HCT116 (cell line): ENCODE data around the gene PTPN23. TPM values are rescaled to one million over a fixed set of nuclear protein-coding genes. Genes with fewer than 3 reads are reported as not detected.

Experiments used
- ATAC-seq: fragments of 200-7000 bp; cut with Tn5 transposase; 2 replicates; pipeline ENCODE4 v1.9.1; 2020; ENCODE audit warnings: mild to moderate bottlenecking, moderate library complexity
- BruUV-seq: library from RNA; stranded (reverse); fragments of 400-500 nt; replicated peaks from 2 replicates; lab custom pipeline; 2021; lab: Mats Ljungman, UMichigan
- CTCF ChIA-PET: fragments of 300-600 bp; sonication (Branson Sonifier 250); formaldehyde crosslinking; loops from one replicate; lab custom pipeline; 2021; ENCODE audit warnings: antibody characterized with exemption; lab: Charles Lee
- POLR2A ChIA-PET: fragments of 300-600, 350-600 bp; sonication (Branson Sonifier 250); formaldehyde crosslinking; loops from one replicate; lab custom pipeline; 2021; ENCODE audit warnings: antibody characterized with exemption; lab: Charles Lee
- RAD21 ChIA-PET, 2 experiments: fragments of 300-600 bp; sonication (Branson Sonifier 250); formaldehyde crosslinking; loops; one replicate each; lab custom pipeline; 2023; ENCODE audit warnings: low total read pairs in 2 of 2; ENCODE audit not compliant: uncharacterized antibody in 2 of 2, unreplicated experiment in 2 of 2, low non-redundant PET in 1 of 2; lab: Charles Lee
- DNase-seq: peaks from one replicate; pipeline ENCODE4 v3.0.0-alpha.2; 2010; ENCODE audit warnings: low read depth, low spot score
- H2AFZ ChIP-seq: fragments of 200-600 bp; shearing (Covaris generic), sonication (generic); 2 replicates; pipeline ENCODE4 v1.6.1; 2017; ENCODE audit warnings: low read depth, mixed run types, mixed read lengths, antibody characterized with exemption, low read length; ENCODE audit not compliant: poor library complexity, severe bottlenecking
- H3K27ac ChIP-seq: 2 replicates; pipeline ENCODE4 v1.5.1; 2012; ENCODE audit warnings: low read depth, low read length
- H3K27me3 ChIP-seq: fragments of 200-600 bp; sonication (generic); 2 replicates; pipeline ENCODE4 v1.6.1; 2016; ENCODE audit warnings: mixed run types, low read length, mixed read lengths; ENCODE audit not compliant: insufficient read depth
- H3K36me3 ChIP-seq, 2 experiments: fragments of 200-500 bp in 1 of 2; fragments of 200-600 bp in 1 of 2; sonication (Bioruptor generic) in 1 of 2; sonication (generic) in 1 of 2; 2 replicates each; pipeline versions ENCODE4 v1.5.1 to v1.6.1; 2014 to 2016; ENCODE audit warnings: low read length in 2 of 2, inconsistent platforms in 1 of 2, mixed read lengths in 1 of 2, mixed run types in 1 of 2; ENCODE audit not compliant: insufficient read depth in 2 of 2, control insufficient read depth in 1 of 2
- H3K4me1 ChIP-seq, 2 experiments: fragments of 200-600 bp in 1 of 2; sonication (generic) in 1 of 2; 2 replicates each; pipeline versions ENCODE4 v1.5.1 to v1.6.1; 2012 to 2017; ENCODE audit warnings: low read length in 2 of 2, inconsistent platforms in 1 of 2, mild to moderate bottlenecking in 1 of 2, mixed read lengths in 1 of 2, mixed run types in 1 of 2, moderate library complexity in 1 of 2; ENCODE audit not compliant: insufficient read depth in 2 of 2, control insufficient read depth in 1 of 2
- H3K4me2 ChIP-seq: fragments of 200-600 bp; sonication (generic); 2 replicates; pipeline ENCODE4 v1.6.1; 2017; ENCODE audit warnings: mixed run types, low read length, mixed read lengths
- H3K4me3 ChIP-seq, 2 experiments: fragments of 200-600 bp in 1 of 2; sonication (generic) in 1 of 2; replicated peaks in 1 of 2; 2 replicates each; pipeline ENCODE4 v1.5.1; 2011 to 2016; ENCODE audit warnings: low read length in 2 of 2, control low read depth in 1 of 2, low read depth in 1 of 2, mild to moderate bottlenecking in 1 of 2, mixed read lengths in 1 of 2, mixed run types in 1 of 2
- H3K79me2 ChIP-seq: fragments of 200-600 bp; sonication (generic); 2 replicates; pipeline ENCODE4 v1.6.1; 2017; ENCODE audit warnings: mild to moderate bottlenecking, mixed run types, low read length, moderate library complexity, mixed read lengths; ENCODE audit not compliant: insufficient read depth
- H3K9ac ChIP-seq: fragments of 200-600 bp; sonication (generic); 2 replicates; pipeline ENCODE4 v1.6.1; 2016; ENCODE audit warnings: low read length, mixed read lengths
- H3K9me2 ChIP-seq: fragments of 200-600 bp; sonication (generic), shearing (Covaris generic); 2 replicates; pipeline ENCODE4 v1.6.1; 2017; ENCODE audit warnings: mixed run types, mild to moderate bottlenecking, moderate library complexity; ENCODE audit not compliant: insufficient read depth
- H3K9me3 ChIP-seq, 2 experiments: fragments of 200-500 bp in 1 of 2; fragments of 200-600 bp in 1 of 2; sonication (Bioruptor generic) in 1 of 2; sonication (generic) in 1 of 2; 2 replicates each; pipeline ENCODE4 v1.6.1; 2014 to 2017; ENCODE audit warnings: low read length in 2 of 2, mixed read lengths in 2 of 2, inconsistent platforms in 1 of 2, low read depth in 1 of 2, mild to moderate bottlenecking in 1 of 2, mixed run types in 1 of 2, moderate library complexity in 1 of 2; ENCODE audit not compliant: control insufficient read depth in 1 of 2, insufficient read depth in 1 of 2
- H4K20me1 ChIP-seq: fragments of 200-600 bp; sonication (generic), shearing (Covaris generic); 2 replicates; pipeline ENCODE4 v1.6.1; 2017; ENCODE audit warnings: mixed run types, mild to moderate bottlenecking, moderate library complexity; ENCODE audit not compliant: insufficient read depth
- EZH2phosphoT487 ChIP-seq: fragments of 200-600 bp; IDR thresholded peaks from 2 replicates; pipeline ENCODE4 v1.6.1; 2018; ENCODE audit warnings: antibody characterized with exemption, borderline replicate concordance
- FOSL1 ChIP-seq: IDR thresholded peaks from 2 replicates; pipeline ENCODE4 v1.6.1; 2012; ENCODE audit warnings: low read depth
- SIN3A ChIP-seq: IDR thresholded peaks from 2 replicates; pipeline ENCODE4 v1.6.1; 2012; ENCODE audit warnings: low read depth
- SRF ChIP-seq: IDR thresholded peaks from 2 replicates; pipeline ENCODE4 v1.6.1; 2012; ENCODE audit warnings: low read depth
- TCF7L2 ChIP-seq: IDR thresholded peaks from 2 replicates; pipeline ENCODE4 v1.7.0; 2011; ENCODE audit warnings: borderline replicate concordance, inconsistent platforms; ENCODE audit not compliant: insufficient read depth, insufficient read length; ENCODE audit errors: extremely low read depth
- intact Hi-C: fragments of 100-400 bp; cut with micrococcal nuclease; formaldehyde crosslinking; loops from 2 replicates; pipeline ENCODE4 v1.10.0; 2022
- total RNA-seq: library from RNA; stranded (reverse); gene quantifications from one replicate; pipeline ENCODE4 v1.2.1, GENCODE V29; 2021; ENCODE audit not compliant: unreplicated experiment

Gene PTPN23
- total RNA-seq, 1 experiment from 2014 or later: 56.5 TPM

GRCh38 chr3:47431225-47431624, 50.4 kb downstream of the PTPN23 start:
- Histone ChIP-seq H3K27ac (no peak overlapping the region), H4K20me1 (peaks cover 5% of the 10 kb centered on the region; the same call in 1 of the 2 replicates), H3K4me2 (no peak overlapping the region), H3K9me2 (no peaks in the 10 kb centered on the region), H3K79me2 (peaks cover 4% of the 10 kb centered on the region; the same call in 1 of the 2 replicates), H3K4me1 (peaks cover 7 to 8% of the 10 kb centered on the region in 2 experiments; a peak in 2 of 4 replicates), H3K9me3 (no peaks in the 10 kb centered on the region), H3K4me3 (no peak overlapping the region), H3K27me3 (no peaks in the 10 kb centered on the region), H2AFZ (no peak overlapping the region), H3K9ac (no peak overlapping the region), H3K36me3 (peaks cover 3 to 13% of the 10 kb centered on the region in 2 experiments; a peak in 1 of 4 replicates)
- BruUV-seq: no TSS peak
- POLR2A ChIA-PET: no interaction called here
- TF ChIP-seq TCF7L2: no peak
- RAD21 ChIA-PET: no interaction called here
- no peak for ATAC-seq
- no peak for DNase-seq
- CTCF ChIA-PET: interaction anchor here (2.1 kb wide), 1 partner anchor 9 kb away, joined by 6 read pairs; no protein-coding TSS in a partner anchor
- intact Hi-C loops: no loop called here

- H3K4me1 ChIP-seq: peaks cover 7 to 8% of the 10 kb centered on the region in 2 experiments; a peak in 2 of 4 replicates
- no TSS peak for BruUV-seq
- ATAC-seq (no peak), DNase-seq (no peak)
- H3K9me3 ChIP-seq: no peaks in the 10 kb centered on the region
- H2AFZ ChIP-seq: no peak overlapping the region
- H3K27ac ChIP-seq: no peak overlapping the region
- RAD21 ChIA-PET: no interaction called here
- CTCF ChIA-PET: no interaction called here
- peaks cover 4 to 8% of the 10 kb centered on the region in 2 experiments; a peak in 2 of 4 replicates for H3K36me3 ChIP-seq
- no peak overlapping the region for H3K4me3 ChIP-seq
- POLR2A ChIA-PET: no interaction called here
- H3K79me2 ChIP-seq: peaks cover 7% of the 10 kb centered on the region; the same call in 1 of the 2 replicates
- H3K4me2 ChIP-seq: no peak overlapping the region
- intact Hi-C loops: no loop called here
- no peaks in the 10 kb centered on the region for H3K9me2 ChIP-seq
- H3K27me3 ChIP-seq: no peaks in the 10 kb centered on the region
- H3K9ac ChIP-seq: no peak overlapping the region
- TF ChIP-seq EZH2phosphoT487 (no peak), TCF7L2 (no peak), SRF (no peak), FOSL1 (no peak), SIN3A (no peak)
- H4K20me1 ChIP-seq: peaks cover 5% of the 10 kb centered on the region; the same call in 1 of the 2 replicates
Observed at GRCh38 chr3:47432673-47433072, 51.9 kb downstream of the PTPN23 start.
